Astrocyte (in vitro differentiated cells and primary cell): ENCODE data around the gene SMAP1. TPM values are rescaled to one million over a fixed set of nuclear protein-coding genes. Genes with fewer than 3 reads are reported as not detected.

Source experiments
- DNase-seq: peaks from one replicate; pipeline ENCODE4 v3.0.0-alpha.2; 2010; ENCODE audit warnings: low read depth
- FAIRE-seq: peaks from 2 replicates; lab custom pipeline; 2011; peaks lifted over from hg19 to GRCh38; lab: Jason Lieb, UNC
- H2AFZ ChIP-seq: 2 replicates; pipeline ENCODE4 v1.6.0; 2012; ENCODE audit warnings: low read depth, low read length, inconsistent platforms
- H3K27ac ChIP-seq: 2 replicates; pipeline ENCODE4 v1.5.1; 2011; ENCODE audit warnings: low read depth, low read length, inconsistent platforms
- H3K27me3 ChIP-seq: 2 replicates; pipeline ENCODE4 v1.6.0; 2011; ENCODE audit warnings: low read length, inconsistent platforms; ENCODE audit not compliant: insufficient read depth
- H3K36me3 ChIP-seq: 2 replicates; pipeline ENCODE4 v1.5.1; 2011; ENCODE audit warnings: low read length, inconsistent platforms; ENCODE audit not compliant: insufficient read depth
- H3K4me1 ChIP-seq: 2 replicates; pipeline ENCODE4 v1.5.1; 2011; ENCODE audit warnings: low read length, inconsistent platforms; ENCODE audit not compliant: insufficient read depth
- H3K4me2 ChIP-seq: 2 replicates; pipeline ENCODE4 v1.6.0; 2012; ENCODE audit warnings: low read length, inconsistent platforms
- H3K4me3 ChIP-seq: 2 replicates; pipeline ENCODE4 v1.5.1; 2011; ENCODE audit warnings: low read depth, mild to moderate bottlenecking, low read length, inconsistent platforms; ENCODE audit not compliant: insufficient read depth
- H3K79me2 ChIP-seq: 2 replicates; pipeline ENCODE4 v1.6.0; 2012; ENCODE audit warnings: mild to moderate bottlenecking, low read length, inconsistent platforms; ENCODE audit not compliant: insufficient read depth
- H3K9ac ChIP-seq: 2 replicates; pipeline ENCODE4 v1.6.0; 2012; ENCODE audit warnings: mild to moderate bottlenecking, low read length, inconsistent platforms
- H3K9me3 ChIP-seq: 2 replicates; pipeline ENCODE4 v1.5.1; 2012; ENCODE audit warnings: low read depth, mild to moderate bottlenecking, low read length, inconsistent platforms; ENCODE audit not compliant: insufficient read depth
- H4K20me1 ChIP-seq: 2 replicates; pipeline ENCODE4 v1.6.0; 2012; ENCODE audit warnings: low read length, inconsistent platforms; ENCODE audit not compliant: insufficient read depth
- H3K27ac Mint-ChIP-seq: one replicate; pipeline ENCODE4 v1.8.0; 2021; ENCODE audit warnings: mild to moderate bottlenecking, mixed read lengths; ENCODE audit not compliant: unreplicated experiment
- H3K27me3 Mint-ChIP-seq: one replicate; pipeline ENCODE4 v1.8.0; 2021; ENCODE audit warnings: low read depth, mixed read lengths; ENCODE audit not compliant: unreplicated experiment
- H3K36me3 Mint-ChIP-seq: one replicate; pipeline ENCODE4 v1.8.0; 2021; ENCODE audit warnings: low read depth, mixed read lengths; ENCODE audit not compliant: unreplicated experiment
- H3K4me1 Mint-ChIP-seq: one replicate; pipeline ENCODE4 v1.8.0; 2021; ENCODE audit warnings: low read depth, mixed read lengths; ENCODE audit not compliant: unreplicated experiment
- H3K4me3 Mint-ChIP-seq: one replicate; pipeline ENCODE4 v1.8.0; 2021; ENCODE audit warnings: mild to moderate bottlenecking, moderate library complexity, mixed read lengths; ENCODE audit not compliant: unreplicated experiment
- H3K9me3 Mint-ChIP-seq: one replicate; pipeline ENCODE4 v1.8.0; 2021; ENCODE audit warnings: mild to moderate bottlenecking, mixed read lengths; ENCODE audit not compliant: unreplicated experiment
- EZH2 ChIP-seq: IDR thresholded peaks from 2 replicates; pipeline ENCODE4 v1.6.1; 2012; ENCODE audit warnings: mild to moderate bottlenecking, low read length, inconsistent platforms; ENCODE audit not compliant: insufficient read depth
- total RNA-seq: library from RNA; stranded (reverse); gene quantifications from 2 replicates; pipeline ENCODE4 v1.2.1, GENCODE V29; 2021
- TF ChIP-seq, protein P1 (sequence below): IDR thresholded peaks from 2 replicates; pipeline ENCODE4 v1.5.1; 2011; ENCODE audit warnings: low read depth, mild to moderate bottlenecking, inconsistent platforms, low read length, moderate library complexity; ENCODE audit not compliant: insufficient read depth

SMAP1 gene
- total RNA-seq, 1 donor from 2014 or later: 27.3 TPM

DNA sequence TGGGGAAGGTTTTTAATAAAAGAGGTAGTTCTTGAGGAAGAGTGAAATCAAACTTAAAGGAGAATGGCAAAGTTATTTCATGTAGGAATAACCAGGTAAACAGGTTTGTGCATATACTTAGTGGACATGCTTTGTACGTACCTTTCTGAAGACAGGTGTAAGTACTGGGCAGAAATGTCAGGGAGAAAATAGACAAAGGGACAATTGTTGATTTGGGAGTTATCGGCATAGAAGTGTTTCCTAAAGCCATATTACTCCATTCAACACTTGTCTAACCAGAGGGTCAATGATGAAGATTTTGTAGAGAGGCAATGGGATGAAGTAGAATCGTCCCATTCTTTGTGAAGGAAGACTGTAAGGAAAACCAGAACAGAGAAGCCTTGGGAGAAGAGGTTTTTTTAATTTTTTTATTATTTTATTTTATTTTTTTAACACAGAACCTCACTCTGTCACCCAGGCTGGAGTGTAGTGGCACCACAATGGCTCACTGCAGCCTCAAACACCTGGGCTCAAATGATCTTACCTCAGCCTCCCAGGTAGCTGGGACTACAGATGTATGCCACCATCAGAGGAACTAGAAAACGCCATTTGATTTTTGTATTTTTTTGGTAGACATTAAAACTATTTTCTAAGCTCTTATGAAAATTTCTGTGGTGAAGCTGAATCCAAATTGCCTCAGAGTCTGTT lies 18.0 kb downstream of the SMAP1 start:
- no peak overlapping the region for H3K9ac ChIP-seq
- H3K27me3 ChIP-seq: no peaks in the 10 kb centered on the region
- FAIRE-seq: peak; percentile 29
- Mint-ChIP-seq H3K4me3 (no peak overlapping the region), H3K36me3 (no peaks in the 10 kb centered on the region), H3K4me1 (peaks cover 12% of the 10 kb centered on the region), H3K27ac (no peak overlapping the region), H3K27me3 (no peaks in the 10 kb centered on the region), H3K9me3 (no peaks in the 10 kb centered on the region)
- no peak for DNase-seq
- H3K27ac ChIP-seq: no peak overlapping the region
- H3K79me2 ChIP-seq: peaks cover 55% of the 10 kb centered on the region
- TF ChIP-seq, protein P1, sequence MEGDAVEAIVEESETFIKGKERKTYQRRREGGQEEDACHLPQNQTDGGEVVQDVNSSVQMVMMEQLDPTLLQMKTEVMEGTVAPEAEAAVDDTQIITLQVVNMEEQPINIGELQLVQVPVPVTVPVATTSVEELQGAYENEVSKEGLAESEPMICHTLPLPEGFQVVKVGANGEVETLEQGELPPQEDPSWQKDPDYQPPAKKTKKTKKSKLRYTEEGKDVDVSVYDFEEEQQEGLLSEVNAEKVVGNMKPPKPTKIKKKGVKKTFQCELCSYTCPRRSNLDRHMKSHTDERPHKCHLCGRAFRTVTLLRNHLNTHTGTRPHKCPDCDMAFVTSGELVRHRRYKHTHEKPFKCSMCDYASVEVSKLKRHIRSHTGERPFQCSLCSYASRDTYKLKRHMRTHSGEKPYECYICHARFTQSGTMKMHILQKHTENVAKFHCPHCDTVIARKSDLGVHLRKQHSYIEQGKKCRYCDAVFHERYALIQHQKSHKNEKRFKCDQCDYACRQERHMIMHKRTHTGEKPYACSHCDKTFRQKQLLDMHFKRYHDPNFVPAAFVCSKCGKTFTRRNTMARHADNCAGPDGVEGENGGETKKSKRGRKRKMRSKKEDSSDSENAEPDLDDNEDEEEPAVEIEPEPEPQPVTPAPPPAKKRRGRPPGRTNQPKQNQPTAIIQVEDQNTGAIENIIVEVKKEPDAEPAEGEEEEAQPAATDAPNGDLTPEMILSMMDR: no peak
- no peak for TF ChIP-seq EZH2
- no peaks in the 10 kb centered on the region for H3K9me3 ChIP-seq
- H3K4me2 ChIP-seq: no peak overlapping the region
- H4K20me1 ChIP-seq: peaks cover 79% of the 10 kb centered on the region
- H3K36me3 ChIP-seq: no peaks in the 10 kb centered on the region
- no peak overlapping the region for H2AFZ ChIP-seq
- H3K4me3 ChIP-seq: no peak overlapping the region
- H3K4me1 ChIP-seq: no peaks in the 10 kb centered on the region

DNA sequence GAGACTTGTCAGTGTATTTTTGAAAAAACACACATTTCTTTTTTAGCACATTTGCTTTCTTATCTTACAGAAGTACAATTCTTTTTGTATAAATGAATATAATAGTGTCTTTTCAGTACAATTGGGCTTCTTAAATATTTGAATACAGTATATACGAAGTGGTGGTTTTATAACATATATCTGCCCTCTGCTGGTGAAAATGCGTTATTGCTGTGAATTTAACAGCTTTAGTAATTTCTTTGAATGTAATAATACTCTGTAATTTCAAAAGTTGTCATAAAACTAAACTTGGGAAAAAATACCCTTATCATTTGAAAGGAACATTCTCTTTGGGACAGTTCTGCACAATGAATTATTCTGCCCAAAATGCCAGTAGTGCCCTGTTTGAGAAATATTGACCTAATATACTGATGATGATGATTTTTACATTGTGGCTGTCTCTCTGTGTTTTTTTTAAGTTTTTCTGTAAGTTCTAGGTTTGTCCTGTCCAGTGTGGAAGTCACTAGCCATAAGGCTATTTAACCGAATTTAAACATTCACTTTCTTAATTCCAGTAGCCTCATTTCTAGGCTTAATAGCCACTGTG lies 19.0 kb downstream of the SMAP1 start:
- Mint-ChIP-seq H3K9me3 (no peaks in the 10 kb centered on the region), H3K36me3 (no peaks in the 10 kb centered on the region), H3K4me3 (no peak overlapping the region), H3K27ac (no peak overlapping the region), H3K27me3 (no peaks in the 10 kb centered on the region), H3K4me1 (peaks cover 12% of the 10 kb centered on the region)
- Histone ChIP-seq H3K4me3 (no peak overlapping the region), H4K20me1 (peaks cover 79% of the 10 kb centered on the region), H2AFZ (no peak overlapping the region), H3K27ac (no peak overlapping the region), H3K79me2 (peaks cover 56% of the 10 kb centered on the region), H3K9me3 (no peaks in the 10 kb centered on the region), H3K4me2 (no peak overlapping the region), H3K36me3 (no peaks in the 10 kb centered on the region), H3K4me1 (no peaks in the 10 kb centered on the region), H3K9ac (no peak overlapping the region), H3K27me3 (no peaks in the 10 kb centered on the region)
- FAIRE-seq: no peak
- TF ChIP-seq EZH2: no peak
- TF ChIP-seq, protein P1: peak; percentile 61
- DNase-seq: no peak

DNA sequence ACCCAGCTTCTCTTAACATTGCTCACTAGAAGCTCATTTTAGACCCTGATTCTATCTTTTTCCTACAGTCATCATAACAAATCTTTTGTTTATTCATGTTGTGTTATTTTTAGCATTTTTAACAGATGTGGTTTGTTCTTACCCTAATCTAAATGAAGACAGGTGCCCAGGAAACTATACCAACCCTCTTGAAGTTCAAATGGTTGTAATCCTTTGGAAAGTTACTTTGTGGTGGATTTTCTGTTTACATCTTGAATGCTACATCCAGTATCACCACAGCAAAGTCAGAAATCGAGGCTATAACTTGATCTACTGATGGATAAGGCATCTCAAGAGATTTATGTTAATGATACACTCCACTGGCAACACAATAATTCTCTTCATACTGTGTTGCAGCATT lies 26.2 kb downstream of the SMAP1 start:
- no peak for TF ChIP-seq EZH2
- TF ChIP-seq, protein P1: no peak
- Histone ChIP-seq H3K4me1 (no peaks in the 10 kb centered on the region), H3K36me3 (no peaks in the 10 kb centered on the region), H3K27ac (no peak overlapping the region), H3K27me3 (no peaks in the 10 kb centered on the region), H4K20me1 (peaks cover 78% of the 10 kb centered on the region), H3K9ac (no peak overlapping the region), H3K79me2 (peaks cover 47% of the 10 kb centered on the region), H3K4me3 (no peak overlapping the region), H3K4me2 (no peak overlapping the region), H3K9me3 (no peaks in the 10 kb centered on the region), H2AFZ (no peak overlapping the region)
- no peaks in the 10 kb centered on the region for H3K27me3 Mint-ChIP-seq
- H3K9me3 Mint-ChIP-seq: peaks cover 4% of the 10 kb centered on the region
- FAIRE-seq (no peak), DNase-seq (no peak)
- no peak overlapping the region for H3K27ac Mint-ChIP-seq
- H3K4me1 Mint-ChIP-seq: no peaks in the 10 kb centered on the region
- H3K4me3 Mint-ChIP-seq: no peak overlapping the region
- no peaks in the 10 kb centered on the region for H3K36me3 Mint-ChIP-seq
